Endodermal cell (in vitro differentiated cells): ENCODE measurements around the gene TACC3. TPM values are rescaled to one million over a fixed set of nuclear protein-coding genes. Genes with fewer than 3 reads are reported as not detected.

Source experiments
- DNase-seq: peaks from one replicate; pipeline ENCODE4 v3.0.0-alpha.2; 2017
- H3K27ac ChIP-seq: 2 replicates; pipeline ENCODE4 v1.5.1; 2013; ENCODE audit warnings: mild to moderate bottlenecking, low read depth, low read length, moderate library complexity
- H3K27me3 ChIP-seq: 2 replicates; pipeline ENCODE4 v1.6.1; 2013; ENCODE audit warnings: mild to moderate bottlenecking, low read length, moderate library complexity; ENCODE audit not compliant: insufficient read depth, control insufficient read depth, poor library complexity, severe bottlenecking
- H3K36me3 ChIP-seq: 2 replicates; pipeline ENCODE4 v1.7.0; 2013; ENCODE audit warnings: mild to moderate bottlenecking, low read length, moderate library complexity; ENCODE audit not compliant: control insufficient read depth, insufficient read depth
- H3K4me1 ChIP-seq: one replicate; pipeline ENCODE4 v1.7.0; 2013; ENCODE audit warnings: low read length; ENCODE audit not compliant: control insufficient read depth, insufficient read depth
- H3K4me3 ChIP-seq: 2 replicates; pipeline ENCODE4 v1.5.1; 2013; ENCODE audit warnings: mild to moderate bottlenecking, low read length, moderate library complexity
- H3K9ac ChIP-seq: 2 replicates; pipeline ENCODE4 v1.6.1; 2013; ENCODE audit warnings: mild to moderate bottlenecking, low read length, moderate library complexity; ENCODE audit not compliant: poor library complexity, severe bottlenecking; ENCODE audit errors: extremely low read depth
- H3K9me3 ChIP-seq: 2 replicates; pipeline ENCODE4 v1.6.1; 2013; ENCODE audit warnings: mild to moderate bottlenecking, low read length, moderate library complexity; ENCODE audit not compliant: control insufficient read depth
- H3K27ac Mint-ChIP-seq: 2 replicates; pipeline ENCODE4 v1.8.0; 2020; ENCODE audit warnings: mixed read lengths
- H3K27me3 Mint-ChIP-seq: 2 replicates; pipeline ENCODE4 v1.8.0; 2021; ENCODE audit warnings: mild to moderate bottlenecking, mixed read lengths; ENCODE audit not compliant: insufficient read depth
- H3K36me3 Mint-ChIP-seq: 2 replicates; pipeline ENCODE4 v1.8.0; 2020; ENCODE audit warnings: low read depth, mixed read lengths
- H3K4me1 Mint-ChIP-seq: 2 replicates; pipeline ENCODE4 v1.8.0; 2020; ENCODE audit warnings: mixed read lengths
- H3K4me3 Mint-ChIP-seq: 2 replicates; pipeline ENCODE4 v1.8.0; 2020; ENCODE audit warnings: mild to moderate bottlenecking, moderate library complexity, mixed read lengths
- H3K9me3 Mint-ChIP-seq: 2 replicates; pipeline ENCODE4 v1.8.0; 2020; ENCODE audit warnings: mild to moderate bottlenecking, mixed read lengths
- CTCF ChIP-seq: fragments of 200-600 bp; sonication (generic); conservative IDR thresholded peaks from 2 replicates; pipeline ENCODE4 v1.5.0; 2021; ENCODE audit warnings: antibody characterized with exemption, mild to moderate bottlenecking
- WGBS, 2 experiments: methylation state at CpG; one replicate each; pipeline versions ENCODE4 v1.1.5 to v1.1.7; 2013; ENCODE audit warnings: missing lambda C conversion rate in 2 of 2, mixed read lengths in 1 of 2; ENCODE audit not compliant: insufficient coverage in 1 of 2, insufficient read length in 1 of 2; 5-methylcytosine and 5-hydroxymethylcytosine counted together
- total RNA-seq, 2 donors: library from RNA; stranded (reverse); fragmentation: NEBNext Ultra II Directional in 1 of 2; extraction: Animal tissue kit (Norgen Biotek cat#: 25700) in 1 of 2; gene quantifications; 2 replicates in 1 of 2; 3 replicates in 1 of 2; pipeline ENCODE4 v1.2.1, GENCODE V29; 2021

The TACC3 gene
- total RNA-seq, 2 donors from 2014 or later: 113 to 182 TPM

GRCh38 chr4:1747603-1747967 lies 26.3 kb downstream of the TACC3 start:
- Histone ChIP-seq H3K4me3 (no peak overlapping the region), H3K4me1 (no peaks in the 10 kb centered on the region), H3K27me3 (no peaks in the 10 kb centered on the region), H3K9ac (no peak overlapping the region), H3K36me3 (peaks cover 7% of the 10 kb centered on the region), H3K27ac (no peak overlapping the region), H3K9me3 (no peaks in the 10 kb centered on the region)
- Mint-ChIP-seq H3K4me3 (no peak overlapping the region), H3K36me3 (peaks cover 17% of the 10 kb centered on the region), H3K9me3 (no peaks in the 10 kb centered on the region), H3K27ac (no peak overlapping the region), H3K27me3 (no peaks in the 10 kb centered on the region), H3K4me1 (no peaks in the 10 kb centered on the region)
- DNase-seq: no peak
- no peak for TF ChIP-seq CTCF
- WGBS, 2 experiments: 93 to 97% methylated on average over 10 to 16 of the region's 16 CpGs

GRCh38 chr4:1748465-1748995 lies 27.2 kb downstream of the TACC3 start:
- H3K27ac Mint-ChIP-seq: no peak overlapping the region
- no peaks in the 10 kb centered on the region for H3K4me1 Mint-ChIP-seq
- peaks cover 6% of the 10 kb centered on the region for H3K36me3 ChIP-seq
- DNase-seq: peak; percentile 94
- peak; percentile 99 for TF ChIP-seq CTCF
- peaks cover 15% of the 10 kb centered on the region for H3K36me3 Mint-ChIP-seq
- no peaks in the 10 kb centered on the region for H3K27me3 Mint-ChIP-seq
- no peak overlapping the region for H3K27ac ChIP-seq
- H3K4me3 ChIP-seq: no peak overlapping the region
- H3K9ac ChIP-seq: no peak overlapping the region
- no peaks in the 10 kb centered on the region for H3K9me3 ChIP-seq
- no peaks in the 10 kb centered on the region for H3K4me1 ChIP-seq
- no peak overlapping the region for H3K4me3 Mint-ChIP-seq
- no peaks in the 10 kb centered on the region for H3K9me3 Mint-ChIP-seq
- WGBS, 2 experiments: 18 to 21% methylated on average over 13 to 28 of the region's 29 CpGs
- H3K27me3 ChIP-seq: no peaks in the 10 kb centered on the region

- Histone ChIP-seq H3K36me3 (peaks cover 6% of the 10 kb centered on the region), H3K9me3 (no peaks in the 10 kb centered on the region), H3K4me1 (no peaks in the 10 kb centered on the region), H3K27me3 (no peaks in the 10 kb centered on the region), H3K4me3 (no peak overlapping the region), H3K9ac (no peak overlapping the region), H3K27ac (no peak overlapping the region)
- H3K27ac Mint-ChIP-seq: no peak overlapping the region
- H3K4me3 Mint-ChIP-seq: no peak overlapping the region
- DNase-seq: peak; percentile 68
- H3K36me3 Mint-ChIP-seq: peaks cover 8% of the 10 kb centered on the region
- TF ChIP-seq CTCF: no peak
- H3K4me1 Mint-ChIP-seq: no peaks in the 10 kb centered on the region
- no peaks in the 10 kb centered on the region for H3K27me3 Mint-ChIP-seq
- WGBS, 2 experiments: 71 to 83% methylated on average over 1 to 2 of the region's 3 CpGs
- no peaks in the 10 kb centered on the region for H3K9me3 Mint-ChIP-seq
Measured at GRCh38 chr4:1749370-1749769, 28.0 kb downstream of the TACC3 start.
